Activated CD4-positive, alpha-beta T cell treated with anti-CD3 and anti-CD28 coated beads, Interleukin-2, amount 50 U/mL, for 4 hours (primary cell): ENCODE results near the gene PAN2.
"Not testable (repeated sequence)": the region's sequence is repeated elsewhere in the genome, so short reads cannot be mapped to it uniquely, and the experiment has no call there.

ENCODE experiments used
- DNase-seq, 2 experiments: peaks; one replicate each; pipeline ENCODE4 v3.0.0-alpha.2; 2020

Gene PAN2

GRCh38 chr12:56307221-56307965 is 26.4 kb downstream of the PAN2 start:
- no peak for DNase-seq

DNA sequence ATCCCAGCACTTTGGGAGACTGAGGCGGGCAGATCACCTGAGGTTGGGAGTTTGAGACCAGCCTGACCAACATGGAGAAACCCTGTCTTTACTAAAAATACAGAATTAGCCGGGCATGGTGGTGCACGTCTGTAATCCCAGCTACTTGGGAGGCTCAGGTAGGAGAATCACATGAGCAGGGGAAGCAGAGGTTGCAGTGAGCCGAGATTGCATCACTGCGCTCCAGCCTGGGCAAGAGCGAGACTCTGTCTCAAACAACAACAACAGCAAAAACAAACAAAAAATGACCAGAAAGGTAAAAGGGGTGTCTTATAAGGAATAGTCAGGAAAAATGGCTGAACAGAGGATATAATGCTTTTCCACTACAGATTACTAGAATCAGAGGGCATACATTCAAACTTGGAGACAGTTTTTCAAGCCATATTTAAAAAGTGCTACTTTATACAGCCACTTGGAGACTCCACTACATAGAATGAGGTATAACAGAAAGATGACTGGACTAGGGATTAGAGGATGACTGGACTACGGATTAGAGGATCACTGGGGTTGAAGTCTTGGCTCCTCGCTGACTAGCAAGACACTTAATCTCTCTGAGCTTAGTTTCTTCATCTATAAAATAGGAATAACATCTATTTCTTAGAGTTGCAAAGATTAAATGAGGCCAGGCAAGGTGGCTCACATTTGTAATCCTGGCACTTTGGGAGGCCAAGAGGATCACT is 28.8 kb downstream of the PAN2 start:
- no peak for DNase-seq

DNA sequence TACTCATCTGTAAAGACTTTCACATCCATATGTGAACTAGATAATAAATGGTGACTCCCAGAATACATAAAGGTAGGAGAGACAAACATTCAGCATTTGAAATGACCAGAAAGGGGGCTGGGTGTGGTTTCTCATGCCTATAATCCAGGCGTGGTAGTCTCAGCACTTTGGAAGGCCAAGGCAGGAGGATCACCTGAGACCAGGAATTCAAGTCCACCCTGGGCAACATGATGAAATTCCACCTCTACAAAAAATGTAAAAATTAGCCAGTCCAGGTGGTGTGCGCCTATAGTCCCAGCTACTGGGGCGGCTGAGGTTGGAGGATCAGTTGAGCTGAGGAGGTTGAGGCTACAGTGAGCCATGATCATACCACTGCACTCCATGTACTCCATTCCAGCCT is 29.5 kb downstream of the PAN2 start:
- no peak for DNase-seq

DNA sequence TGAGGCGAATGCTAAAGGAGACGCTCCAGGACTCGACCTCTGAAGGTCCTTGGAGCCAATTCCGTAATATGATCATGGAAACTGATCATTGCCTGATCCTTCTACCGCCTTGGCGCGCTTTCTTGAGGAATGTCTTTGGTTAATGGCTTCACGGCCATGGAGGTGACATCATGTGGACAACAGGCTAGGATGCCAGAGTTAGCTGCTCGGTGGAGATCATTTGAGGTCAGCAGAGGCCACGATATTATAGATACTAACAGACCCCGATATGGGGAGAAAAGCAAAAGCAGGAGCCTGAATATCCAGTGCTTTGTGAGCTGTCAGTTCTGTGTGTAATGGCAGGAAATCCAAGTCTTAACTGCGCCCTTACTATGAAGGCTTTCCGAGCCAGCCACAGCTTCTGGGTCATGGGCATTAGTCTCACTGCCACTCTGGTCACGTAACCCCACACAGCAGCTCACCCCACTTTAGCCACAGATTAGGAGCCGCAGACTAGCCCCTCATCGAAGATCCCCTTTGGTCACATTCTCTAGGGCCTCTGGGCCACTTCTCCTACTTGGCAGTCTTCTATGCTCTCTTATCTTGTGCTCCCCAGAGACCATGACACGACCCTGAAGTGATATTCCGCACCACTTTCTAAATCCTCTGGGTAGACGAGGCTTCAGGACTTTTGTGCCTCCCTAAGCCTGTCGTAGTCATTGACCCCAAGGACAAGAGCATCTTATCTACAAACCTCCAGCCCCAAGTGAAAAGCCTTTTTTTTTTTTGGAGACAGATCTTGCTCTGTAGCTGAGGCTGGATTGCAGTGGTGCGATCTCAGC is 32.9 kb downstream of the PAN2 start:
- no peak for DNase-seq

GRCh38 chr12:56299853-56300643 is 33.8 kb downstream of the PAN2 start, which contains the start of gene CS:
Gene CS, minus strand, starts transcription at chr12:56300330. Its CDS starts 129 bp downstream, at chr12:56300201.
- DNase-seq, result peak; percentile 98 to 99

DNA sequence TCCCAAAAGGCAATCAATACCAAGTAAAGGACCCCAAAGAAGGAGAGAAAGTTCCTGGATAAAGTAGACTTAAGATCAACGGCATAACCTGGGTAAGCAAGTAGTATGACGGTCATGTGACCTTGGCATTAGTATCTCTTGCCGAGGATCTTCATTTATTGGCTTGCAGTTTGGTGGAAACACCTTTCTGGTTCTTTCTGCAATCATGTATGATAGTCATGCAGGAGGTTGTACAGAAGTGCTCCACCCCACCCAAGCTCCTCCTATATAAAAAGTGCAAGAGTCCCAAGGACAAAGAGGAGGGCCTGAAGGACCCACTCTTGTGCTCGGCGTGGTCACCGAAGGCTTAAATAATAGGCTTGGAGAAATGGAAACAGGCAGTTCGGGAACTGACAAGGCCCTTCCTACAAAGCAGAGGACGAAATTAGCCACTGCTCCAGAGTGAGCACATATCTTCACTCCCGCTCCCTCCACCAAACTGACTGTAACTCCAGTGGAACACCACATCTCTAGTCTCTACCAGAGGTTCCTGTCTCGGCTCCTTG is 34.4 kb downstream of the PAN2 start:
- peak; percentile 10 to 14 for DNase-seq

- DNase-seq, result no peak
Measured at GRCh38 chr12:56298828-56299227, 35.0 kb downstream of the PAN2 start.

DNA sequence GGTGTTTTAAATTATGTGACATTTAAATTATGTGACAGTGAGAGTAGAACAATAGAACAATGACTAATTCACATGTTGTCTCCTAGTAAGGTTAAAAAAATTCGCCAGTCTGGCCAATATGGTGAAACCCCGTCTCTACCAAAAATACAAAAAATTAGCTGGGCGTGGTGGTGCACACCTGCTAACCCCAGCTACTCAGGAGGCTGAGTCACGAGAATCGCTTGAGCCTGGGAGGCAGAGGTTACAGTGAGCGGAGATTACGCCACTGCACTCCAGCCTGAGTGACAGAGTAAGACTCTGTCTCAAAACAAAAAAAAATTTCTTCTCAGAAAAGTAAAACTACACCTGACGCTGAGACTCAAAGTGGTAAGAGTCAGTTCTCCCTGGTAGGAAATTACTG is 36.4 kb downstream of the PAN2 start:
- DNase-seq, result no peak

DNA sequence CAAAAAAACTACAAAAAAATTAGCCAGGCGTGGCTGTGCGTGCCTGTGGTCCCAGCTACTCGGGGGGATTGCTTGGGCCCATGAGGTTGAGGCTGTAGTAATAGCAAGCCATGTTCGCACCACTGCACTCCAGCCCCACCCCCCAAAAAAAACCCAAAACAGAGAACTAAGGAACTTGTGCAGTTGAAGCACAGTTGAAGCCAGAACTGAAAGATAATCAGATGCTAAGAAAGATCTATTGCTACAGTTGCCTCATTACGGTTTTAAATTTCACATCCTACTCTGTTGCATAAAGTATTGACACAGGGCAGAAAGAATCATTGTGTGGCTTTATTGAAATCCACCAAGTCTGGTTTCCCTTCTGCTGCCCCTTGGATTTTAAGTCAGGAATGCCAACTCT is 37.5 kb downstream of the PAN2 start:
- DNase-seq, result no peak

DNA sequence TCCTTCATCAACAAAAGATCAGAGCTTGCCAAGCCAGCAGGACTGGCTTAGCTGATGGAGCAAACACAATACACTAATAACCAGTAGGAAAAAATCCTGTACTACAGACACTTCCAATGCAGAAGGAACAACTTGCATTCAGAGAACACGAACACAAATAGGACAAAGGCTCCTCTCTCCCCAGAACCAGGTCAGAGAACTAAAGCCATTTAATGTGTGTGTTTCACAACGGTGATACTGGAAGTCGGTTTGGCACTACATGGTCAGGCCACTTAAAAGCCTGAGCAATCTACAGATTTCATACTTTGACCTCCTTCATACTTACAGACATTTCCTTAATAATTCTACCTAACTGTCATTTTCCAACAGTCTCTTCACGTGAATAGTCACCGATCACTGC is 40.0 kb downstream of the PAN2 start:
- DNase-seq, result no peak

- DNase-seq, result no peak
Measured at GRCh38 chr12:56288705-56289387, 45.0 kb downstream of the PAN2 start.

GRCh38 chr12:56286044-56286830 is 47.6 kb downstream of the PAN2 start:
- DNase-seq, result no peak

DNA sequence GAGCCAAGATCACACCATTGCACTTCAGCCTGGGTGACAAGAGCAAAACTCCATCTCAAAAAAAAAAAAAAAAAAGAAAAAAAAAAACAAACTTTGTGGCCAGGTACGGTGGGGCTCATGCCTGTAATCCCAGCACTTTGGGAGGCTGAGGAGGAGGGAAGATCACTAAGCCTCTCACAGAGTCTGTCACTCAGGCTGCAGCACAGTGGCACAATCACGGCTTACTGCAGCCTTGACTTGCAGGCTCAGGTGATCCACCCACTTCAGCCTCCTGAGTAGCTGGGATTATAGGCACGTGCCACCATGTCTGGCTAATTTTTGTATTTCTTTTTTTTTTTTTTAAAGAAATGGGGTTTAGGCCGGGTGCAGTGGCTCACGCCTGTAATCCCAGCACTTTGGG is 49.5 kb downstream of the PAN2 start:
- DNase-seq, result not testable (repeated sequence)

DNA sequence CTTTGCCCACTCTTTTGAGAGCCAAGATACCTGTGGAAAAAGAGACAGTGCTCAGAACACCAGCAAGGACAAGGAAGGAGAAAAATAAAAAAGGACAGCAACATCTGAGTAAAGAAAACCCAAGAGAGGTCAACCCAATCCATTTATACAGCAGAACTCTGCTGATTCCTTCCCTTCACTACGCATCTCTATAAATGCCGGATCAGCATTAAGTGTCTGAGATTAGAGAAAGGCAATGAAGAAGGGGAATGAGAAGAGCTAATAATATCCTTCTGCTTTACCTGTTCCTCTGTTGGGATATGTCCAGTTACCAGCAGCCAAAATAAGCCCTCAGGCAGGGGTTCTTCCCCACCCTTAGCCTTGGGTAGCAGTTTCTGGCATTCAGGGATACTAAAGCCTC is 51.2 kb downstream of the PAN2 start:
- no peak for DNase-seq

GRCh38 chr12:56282030-56282429 is 51.8 kb downstream of the PAN2 start:
- no peak for DNase-seq

- DNase-seq, result no peak
Measured at GRCh38 chr12:56280849-56281248, 53.0 kb downstream of the PAN2 start.

- DNase-seq, result no peak
Measured at GRCh38 chr12:56278905-56279304, 54.9 kb downstream of the PAN2 start.

- no peak for DNase-seq
Measured at GRCh38 chr12:56274299-56274698, 59.5 kb downstream of the PAN2 start.

- not testable (repeated sequence) for DNase-seq
Measured at GRCh38 chr12:56272468-56272867, 61.3 kb downstream of the PAN2 start.

DNA sequence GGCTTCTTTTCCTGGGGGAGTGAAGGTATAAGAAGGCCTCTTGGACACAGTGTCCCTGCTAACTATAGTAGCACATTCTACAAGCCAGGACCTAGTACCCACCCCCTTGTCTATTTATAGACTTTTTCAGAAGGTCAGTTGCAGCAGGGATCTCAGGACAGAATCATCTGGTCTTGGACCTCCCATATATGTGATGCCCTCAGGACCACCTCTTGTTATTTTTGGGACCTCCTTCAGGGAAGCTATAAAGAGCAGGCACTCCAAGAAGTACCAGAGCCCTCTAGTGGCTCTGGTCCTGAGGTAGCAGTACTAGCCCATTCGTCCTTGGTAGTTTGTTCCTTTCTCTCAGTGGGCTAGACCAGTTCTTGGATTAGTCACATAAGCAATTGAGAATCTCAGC is 62.8 kb downstream of the PAN2 start:
- DNase-seq, result no peak
